Activated gamma-delta T cell treated with Interleukin-2 at 50 U/mL for 16 hours (primary cell): ENCODE data around the gene CFAP77.

Experiments
- DNase-seq: peaks from one replicate; pipeline ENCODE4 v3.0.0-alpha.2; 2020

Gene CFAP77

DNA sequence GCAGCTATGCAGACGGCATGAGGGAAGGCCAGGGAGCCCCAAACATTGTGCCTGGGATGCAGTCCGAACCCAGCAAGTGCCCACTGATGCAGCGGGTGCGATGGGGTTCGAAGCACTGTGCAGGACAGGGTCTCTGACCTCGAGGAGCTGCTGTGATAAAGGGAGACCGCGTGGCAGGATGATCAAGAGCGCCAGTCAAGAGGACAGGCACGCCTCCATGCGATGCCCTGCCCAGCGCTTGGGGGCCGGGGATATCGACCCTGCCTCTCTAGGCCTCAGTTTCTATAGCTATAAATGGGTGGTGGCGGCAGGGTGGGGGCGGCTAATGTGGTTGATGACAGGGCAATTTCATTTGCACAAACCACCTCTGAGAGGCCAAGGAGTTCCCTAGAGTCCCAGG, 87.7 kb downstream of the CFAP77 start:
- no peak for DNase-seq

DNA sequence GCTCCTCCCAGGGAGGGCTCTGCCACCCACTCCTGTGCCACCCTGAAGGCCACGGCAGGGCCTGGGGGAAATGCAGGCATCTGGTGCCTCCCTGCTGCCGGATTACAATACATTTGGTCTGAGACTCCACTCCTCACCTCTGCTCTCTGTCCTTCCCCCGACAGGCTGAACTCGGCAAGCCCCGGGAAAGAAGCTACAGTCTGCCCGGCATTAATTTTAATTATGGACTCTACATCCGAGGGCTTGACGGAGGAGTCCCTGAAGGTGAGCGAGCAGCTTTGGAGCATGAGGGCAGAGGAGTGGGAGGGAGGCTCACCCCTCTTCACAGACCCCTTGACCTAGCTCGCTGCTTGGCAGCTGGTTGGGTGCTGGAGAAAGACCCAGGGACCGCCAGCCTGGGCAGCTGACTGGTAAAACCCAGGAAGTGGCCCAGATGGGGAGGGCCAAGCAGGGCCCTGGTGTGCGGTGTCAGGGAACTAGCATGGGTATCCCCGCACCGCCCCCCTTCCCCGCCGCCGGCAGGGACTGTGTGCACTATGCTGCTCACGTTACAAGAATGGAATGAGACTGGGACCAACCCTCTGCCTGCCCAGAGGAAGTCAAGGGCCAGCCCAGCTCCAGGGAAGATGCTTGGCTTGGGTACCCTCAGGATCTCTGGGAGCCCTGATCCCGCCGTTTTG, 88.7 kb downstream of the CFAP77 start:
- DNase-seq: no peak

DNA sequence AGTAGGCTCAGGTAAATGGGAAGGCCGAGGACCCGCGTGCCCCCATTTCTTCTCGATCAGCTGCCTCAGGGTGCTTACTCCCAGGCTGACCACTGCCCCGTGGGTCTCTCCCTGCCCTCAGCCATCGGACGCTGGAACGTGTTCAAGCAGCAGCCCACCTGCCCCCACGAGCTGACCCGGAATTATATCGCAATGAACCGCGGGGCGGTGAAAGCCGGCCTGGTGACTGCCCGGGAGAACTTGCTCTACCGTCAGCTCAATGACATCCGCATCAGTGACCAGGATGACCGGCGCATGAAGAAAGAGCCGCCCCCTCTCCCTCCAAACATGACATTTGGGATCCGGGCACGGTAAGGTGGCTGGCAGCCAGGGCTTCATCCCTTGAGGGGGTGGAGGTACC, 89.2 kb downstream of the CFAP77 start:
- DNase-seq: no peak

DNA sequence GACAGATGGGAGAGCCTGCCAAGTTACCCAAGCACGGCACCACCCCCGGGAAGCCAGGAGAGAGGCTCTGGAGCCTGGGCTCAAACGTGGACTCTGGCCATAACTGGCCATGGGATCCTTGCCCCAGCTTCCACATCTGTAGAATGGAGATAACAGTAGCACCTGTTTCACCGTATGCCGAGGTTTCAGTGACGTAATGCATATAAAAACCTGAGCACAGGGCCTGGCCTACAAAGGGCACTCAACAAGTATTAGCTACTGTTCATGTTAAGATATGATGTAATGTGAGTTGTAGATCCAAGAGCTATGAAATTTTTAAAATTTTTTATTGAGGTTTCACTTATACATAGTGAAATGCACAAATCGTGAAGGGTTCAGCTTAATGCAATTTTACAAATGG, 90.2 kb downstream of the CFAP77 start:
- DNase-seq: no peak

DNA sequence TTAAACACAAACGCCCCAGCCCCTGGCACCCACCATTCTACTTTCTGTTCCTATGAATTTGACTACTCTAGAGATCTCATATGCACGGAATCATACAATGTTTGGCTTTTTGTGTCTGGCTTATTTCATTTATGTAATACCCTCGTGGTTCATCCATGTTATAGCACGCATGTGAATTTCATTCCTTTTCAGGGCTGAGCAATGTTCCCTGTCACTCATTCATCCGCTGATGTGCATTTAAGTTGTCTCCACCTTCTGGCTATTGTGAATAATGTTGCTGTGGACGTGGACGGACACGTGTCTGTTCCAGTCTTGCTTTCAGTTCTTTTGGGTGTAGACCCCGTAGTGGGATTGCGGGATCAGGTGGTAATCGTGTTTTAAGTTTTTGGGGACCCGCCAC, 92.5 kb downstream of the CFAP77 start:
- DNase-seq: no peak

DNA sequence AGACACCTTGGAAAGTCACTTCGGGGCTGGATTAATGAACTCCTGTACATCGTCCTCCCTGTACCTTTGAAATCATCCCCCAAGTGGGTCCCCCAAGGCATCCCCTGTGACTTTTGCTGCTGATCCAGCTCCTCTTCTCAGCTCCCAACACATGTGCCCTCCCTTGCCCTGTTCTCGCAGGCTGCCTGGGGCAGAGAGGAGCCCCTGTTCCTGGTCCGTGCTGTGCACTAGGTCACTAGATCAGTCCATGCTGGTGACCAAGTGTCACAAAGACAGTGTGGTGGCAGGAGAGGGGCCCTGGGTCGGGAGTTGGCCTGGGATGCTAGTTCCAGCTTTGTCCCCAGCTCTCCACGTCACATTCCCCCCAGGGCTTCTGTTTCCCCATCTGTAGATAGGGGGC, 93.1 kb downstream of the CFAP77 start:
- DNase-seq: no peak

DNA sequence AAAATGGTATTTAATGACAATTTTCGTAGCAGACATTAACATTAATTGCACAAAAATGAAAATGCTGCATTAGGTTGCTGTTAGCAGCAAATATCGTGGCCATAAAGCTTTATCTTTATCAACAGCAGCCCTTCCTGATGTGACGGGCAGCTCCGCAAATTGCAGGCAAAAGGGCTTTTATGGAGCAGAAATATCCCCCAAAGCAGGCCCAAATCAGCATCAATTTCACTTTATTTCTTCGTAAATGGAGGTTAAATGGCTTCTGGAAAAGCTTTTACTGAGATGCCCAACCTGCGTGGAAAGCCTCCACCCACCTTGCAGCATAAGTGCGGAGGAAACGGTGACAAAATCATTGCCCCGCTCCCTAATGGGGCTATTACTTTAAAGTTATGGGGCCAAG, 94.5 kb downstream of the CFAP77 start:
- no peak for DNase-seq

DNA sequence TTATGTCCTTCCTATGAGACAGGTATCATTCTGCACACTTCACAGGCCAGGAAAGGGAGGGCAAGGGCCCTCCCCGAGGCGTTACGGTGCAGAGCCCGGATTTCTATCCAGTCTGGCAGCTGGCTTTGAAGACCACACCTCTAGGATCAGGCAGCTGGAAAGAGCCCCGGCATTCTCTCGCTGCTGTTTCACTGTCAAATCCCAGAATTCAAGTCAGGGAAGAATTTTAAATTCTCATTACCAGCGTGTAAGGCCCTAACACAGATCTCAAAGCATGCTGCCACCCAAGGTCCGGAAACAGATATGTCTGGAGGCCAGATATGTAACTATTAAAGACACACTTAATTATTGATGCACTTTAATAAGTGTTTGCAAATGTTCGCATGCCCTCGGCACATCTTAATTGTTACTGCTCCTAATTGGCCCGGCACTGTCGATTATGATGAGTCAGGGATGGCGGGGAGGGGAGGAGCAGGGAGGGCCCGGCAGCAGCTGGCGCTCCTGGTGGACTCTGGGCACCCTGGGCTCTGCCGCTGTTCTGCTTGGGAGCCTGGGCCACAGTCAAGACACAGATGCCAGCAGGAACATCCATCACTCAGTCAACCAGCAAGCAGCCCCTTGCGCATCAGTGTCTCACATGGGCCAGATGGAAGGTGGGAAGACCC, 96.1 kb downstream of the CFAP77 start:
- no peak for DNase-seq

DNA sequence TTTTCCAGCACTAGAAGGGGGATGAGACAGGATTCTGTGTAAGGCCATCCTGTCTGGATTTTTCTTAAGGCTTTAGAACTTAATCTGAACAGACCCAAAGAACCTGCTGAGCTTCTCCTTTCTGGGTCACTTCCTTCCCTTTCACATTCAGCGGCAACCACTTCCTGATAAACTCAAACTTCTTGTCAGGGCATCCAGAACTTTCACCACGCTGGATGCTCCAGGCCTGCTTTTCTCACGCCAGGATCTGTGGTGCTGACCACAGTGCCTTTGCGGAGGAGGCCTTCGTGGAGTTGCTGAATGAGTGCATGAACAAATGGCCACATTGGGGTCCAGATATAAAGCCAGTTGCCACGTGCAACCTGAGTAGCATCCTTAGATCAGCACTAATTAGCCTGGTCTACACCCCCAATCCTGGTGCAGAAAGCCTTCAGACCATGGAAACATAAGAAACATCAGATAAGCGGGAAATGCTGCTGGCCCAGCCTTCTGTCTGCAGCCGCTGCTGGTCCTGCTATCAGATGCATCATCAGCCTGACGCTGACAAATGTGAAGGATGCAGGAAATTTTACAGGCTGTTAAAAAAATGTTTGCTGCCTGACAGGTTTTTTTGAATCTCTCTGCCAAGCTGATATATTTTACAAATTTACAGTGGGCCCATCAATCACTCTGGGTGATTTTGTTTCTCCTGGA, 97.1 kb downstream of the CFAP77 start:
- DNase-seq: no peak

DNA sequence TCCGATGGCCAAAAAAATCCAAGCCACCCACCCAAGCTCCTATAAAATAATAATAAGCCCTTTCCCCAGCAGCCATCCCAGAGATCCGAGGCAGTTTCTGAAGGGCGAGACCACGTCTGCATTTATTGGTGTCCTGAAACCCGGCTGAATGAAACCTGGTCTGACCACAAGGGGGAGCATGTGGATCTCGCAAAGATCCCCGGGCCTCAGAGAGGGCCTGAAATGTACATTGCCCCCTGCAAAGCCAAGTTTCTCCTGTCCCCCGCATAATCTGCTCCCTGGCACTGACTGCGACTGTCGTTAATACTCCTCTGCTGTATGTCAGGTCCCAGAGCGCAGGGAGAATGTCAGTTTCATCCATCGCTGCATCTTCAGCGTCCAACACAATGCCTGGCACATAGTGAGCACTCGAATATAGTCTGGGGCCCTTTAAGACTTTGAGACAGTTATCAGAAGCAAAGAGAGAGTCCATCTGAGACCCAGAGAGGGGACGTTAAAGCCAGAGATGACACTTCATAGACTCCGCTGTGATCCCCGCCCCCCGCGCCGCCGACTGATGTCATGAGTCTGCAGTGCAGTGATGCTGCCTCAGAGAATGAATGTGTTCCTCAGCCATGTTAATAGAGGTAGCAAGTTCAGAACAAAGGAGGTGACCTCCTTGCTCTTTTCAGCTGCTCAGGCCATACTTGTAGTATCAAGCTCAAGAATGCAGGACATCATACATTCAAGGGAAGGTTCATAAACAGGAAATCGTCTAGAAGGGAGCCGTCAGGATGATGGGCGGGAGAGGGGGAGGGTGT, 97.9 kb downstream of the CFAP77 start:
- peak; percentile 65 for DNase-seq

DNA sequence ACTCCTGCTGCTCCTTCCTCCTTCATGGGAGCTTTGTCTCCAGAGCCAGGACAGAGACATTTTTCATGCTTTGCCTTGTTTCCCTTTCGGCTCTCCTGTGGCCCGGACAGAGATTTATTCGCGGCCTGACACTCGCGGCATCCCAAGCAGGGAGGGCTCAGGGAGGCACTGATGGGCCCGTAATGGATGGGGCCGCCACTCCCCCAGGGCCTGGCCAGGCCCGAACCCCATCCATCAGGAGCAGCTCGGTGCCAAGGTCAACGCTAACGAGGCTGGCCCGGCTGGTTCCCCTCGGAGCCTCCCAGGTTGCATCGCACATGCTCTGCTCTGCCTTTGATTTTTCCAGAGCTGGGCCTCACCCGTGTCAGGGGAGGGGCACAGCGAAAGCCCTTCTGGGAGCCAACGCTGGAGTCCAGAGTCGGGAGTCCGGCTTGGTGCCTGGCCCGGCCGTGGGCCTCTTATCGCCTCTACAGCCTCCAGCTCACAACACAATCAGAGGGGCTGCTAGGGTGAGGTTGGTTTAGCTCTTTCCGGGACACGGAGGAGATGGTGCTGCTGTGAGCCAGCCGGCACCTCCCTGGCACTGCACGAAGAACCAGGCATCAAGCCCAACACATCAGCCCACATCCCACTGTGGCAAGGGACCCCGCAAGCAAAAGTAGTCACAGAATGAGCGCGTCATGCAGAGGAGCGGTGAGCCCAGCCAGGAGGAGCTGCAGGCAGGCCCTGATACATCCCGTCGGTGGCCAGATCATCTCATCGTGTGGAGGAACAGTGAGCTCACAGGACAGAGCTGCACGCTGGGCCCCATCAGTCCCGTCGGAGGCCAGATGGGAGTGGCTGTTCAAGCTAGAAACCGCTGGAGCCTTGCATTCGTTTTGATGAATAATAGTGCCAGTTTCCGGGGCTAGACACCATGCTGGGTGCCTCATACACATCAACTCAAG, 100.2 kb downstream of the CFAP77 start:
- DNase-seq: no peak

DNA sequence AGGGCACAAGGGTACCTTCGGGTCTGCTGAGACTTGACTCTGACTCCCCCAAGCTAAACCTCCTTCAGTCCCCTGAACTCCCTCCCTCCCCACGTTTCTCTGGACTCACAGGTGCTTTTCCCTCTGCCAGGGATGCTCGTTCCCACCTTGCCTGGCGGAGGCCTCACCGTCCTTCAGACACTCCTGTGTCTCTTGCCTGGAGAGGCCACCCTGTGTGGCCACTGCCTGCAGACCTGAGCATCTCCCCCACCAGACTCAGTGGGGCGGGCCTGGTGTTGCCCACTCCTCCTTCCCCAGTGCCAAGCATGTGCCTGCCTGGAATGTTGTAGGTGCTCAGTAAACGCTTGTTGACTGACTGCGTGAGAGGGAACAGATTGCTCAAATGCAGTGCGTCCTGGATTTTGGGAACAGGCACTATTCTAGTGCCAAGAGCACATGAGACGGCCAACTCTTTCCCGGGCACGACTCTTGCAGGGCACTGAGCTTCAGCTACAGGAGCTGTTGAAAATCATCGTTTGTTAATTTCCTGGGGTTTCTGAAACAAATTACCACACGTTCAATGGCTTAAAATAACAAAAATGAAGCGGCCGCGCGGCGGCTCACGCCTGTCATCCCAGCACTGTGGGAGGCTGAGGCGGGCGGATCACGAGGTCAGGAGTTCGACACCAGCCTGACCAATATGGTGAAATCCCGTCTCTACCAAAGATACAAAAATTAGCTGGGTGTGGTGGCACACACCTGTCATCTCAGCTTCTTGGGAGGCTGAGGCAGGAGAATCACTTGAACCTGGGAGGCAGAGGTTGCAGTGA, 101.4 kb downstream of the CFAP77 start:
- no peak for DNase-seq

DNA sequence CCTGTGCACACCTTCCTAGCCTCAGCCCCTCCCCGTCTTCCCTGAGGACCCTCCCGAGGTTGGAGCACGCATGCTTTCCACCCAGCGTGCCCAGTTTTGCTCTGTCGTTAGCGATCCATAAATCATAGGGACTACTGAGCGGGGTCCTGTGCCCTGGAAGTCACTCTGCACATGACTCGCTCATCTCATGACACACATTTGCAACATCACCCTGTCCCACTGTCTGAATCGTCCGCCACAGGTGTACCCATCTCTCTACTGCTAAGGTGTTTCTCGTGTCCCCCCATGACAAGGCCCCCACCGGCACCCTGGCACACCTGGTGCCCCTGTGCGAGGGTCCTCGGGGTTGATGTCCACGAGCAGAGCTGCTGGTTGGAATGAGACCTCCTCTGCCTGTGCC, 103.4 kb downstream of the CFAP77 start:
- DNase-seq: no peak

DNA sequence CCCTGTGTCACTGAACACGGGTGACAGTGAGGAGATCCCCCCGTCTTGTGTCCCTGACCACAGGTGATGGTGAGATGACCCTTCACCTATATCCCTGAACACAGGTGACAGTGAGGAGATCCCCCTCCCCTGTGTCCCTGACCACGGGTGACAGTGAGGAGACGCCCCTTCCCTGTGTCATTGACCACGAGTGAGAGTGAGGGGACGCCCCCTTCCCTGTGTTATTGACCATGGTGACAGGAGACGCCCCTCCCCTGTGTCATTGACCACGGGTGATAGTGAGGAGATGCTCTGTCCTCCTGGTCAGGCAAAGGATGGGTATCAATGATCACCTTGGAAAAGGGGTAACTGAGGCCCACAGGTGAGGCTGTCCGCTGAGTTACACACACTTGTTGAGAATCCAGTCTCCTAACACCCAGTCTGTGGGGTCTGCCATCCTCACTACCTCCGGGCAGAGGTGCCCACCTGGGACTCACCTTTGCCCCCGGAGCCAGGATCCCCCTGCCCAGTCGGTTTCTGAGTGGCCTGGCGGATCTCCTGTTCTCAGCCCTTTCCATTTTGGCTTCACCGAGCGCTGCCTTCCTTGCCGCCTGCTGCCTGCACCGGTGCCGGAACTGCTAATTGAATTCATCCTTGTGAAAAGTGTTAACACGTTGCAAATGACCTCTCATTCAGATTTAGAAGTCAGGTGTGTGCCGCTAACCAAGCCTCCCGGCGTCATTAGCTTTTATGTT, 104.2 kb downstream of the CFAP77 start:
- no peak for DNase-seq

DNA sequence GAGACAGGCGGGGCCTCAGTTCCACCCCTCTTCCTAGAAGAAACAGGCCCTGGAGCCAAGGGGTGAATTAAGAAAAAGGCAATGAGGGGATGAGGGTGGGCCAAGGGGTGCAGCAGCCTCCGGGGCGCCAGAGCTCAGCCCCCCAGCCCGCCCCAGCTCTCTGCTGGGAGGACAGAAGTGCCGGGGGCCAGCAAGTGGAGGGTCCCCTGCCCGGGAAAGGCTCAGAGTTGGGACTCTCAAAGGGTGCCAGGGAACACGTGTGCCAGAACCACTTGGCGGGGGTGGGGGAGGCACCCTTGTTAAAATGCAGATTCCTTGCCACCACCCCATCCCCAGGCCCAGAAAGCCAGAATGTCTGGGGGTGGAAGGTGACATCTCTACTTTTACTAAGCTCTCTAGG, 104.8 kb downstream of the CFAP77 start:
- no peak for DNase-seq

DNA sequence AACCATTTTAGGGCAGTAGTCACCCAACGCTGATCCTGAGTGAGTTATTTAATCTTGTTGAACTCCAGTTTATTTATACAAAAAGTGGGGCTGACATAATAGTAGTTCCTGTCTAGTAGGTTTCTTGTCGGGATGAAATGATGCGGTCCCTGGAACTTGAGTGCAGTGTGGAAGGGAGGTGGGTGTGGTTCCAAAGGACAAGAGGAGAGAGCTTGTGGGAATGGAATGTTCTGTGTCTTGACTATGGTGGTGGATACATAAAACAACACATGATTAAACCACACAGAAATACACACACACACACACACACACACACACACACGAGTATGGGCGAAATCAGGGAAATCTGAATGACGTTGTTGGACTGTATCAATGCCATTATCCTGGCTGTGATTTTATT, 106.3 kb downstream of the CFAP77 start:
- no peak for DNase-seq

DNA sequence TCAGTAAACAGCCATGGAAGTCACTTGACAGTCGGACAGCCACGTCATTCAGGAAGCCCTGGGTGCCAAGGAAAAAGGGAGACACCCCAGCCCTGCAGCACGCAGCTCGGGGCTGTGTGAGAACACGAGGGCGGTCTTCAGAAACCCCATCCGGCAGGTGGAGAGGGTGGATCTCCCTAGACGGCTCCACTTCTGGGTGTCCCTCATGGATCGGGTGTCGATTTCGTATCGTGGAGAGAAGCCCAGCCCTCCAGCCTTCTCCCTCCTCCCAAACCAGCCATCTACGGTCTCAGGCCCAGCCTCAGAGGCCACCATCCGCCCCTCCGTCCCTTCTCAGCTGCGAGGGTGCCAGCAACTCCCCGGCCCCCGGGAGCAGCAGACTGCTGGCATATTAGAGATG, 106.9 kb downstream of the CFAP77 start:
- no peak for DNase-seq

DNA sequence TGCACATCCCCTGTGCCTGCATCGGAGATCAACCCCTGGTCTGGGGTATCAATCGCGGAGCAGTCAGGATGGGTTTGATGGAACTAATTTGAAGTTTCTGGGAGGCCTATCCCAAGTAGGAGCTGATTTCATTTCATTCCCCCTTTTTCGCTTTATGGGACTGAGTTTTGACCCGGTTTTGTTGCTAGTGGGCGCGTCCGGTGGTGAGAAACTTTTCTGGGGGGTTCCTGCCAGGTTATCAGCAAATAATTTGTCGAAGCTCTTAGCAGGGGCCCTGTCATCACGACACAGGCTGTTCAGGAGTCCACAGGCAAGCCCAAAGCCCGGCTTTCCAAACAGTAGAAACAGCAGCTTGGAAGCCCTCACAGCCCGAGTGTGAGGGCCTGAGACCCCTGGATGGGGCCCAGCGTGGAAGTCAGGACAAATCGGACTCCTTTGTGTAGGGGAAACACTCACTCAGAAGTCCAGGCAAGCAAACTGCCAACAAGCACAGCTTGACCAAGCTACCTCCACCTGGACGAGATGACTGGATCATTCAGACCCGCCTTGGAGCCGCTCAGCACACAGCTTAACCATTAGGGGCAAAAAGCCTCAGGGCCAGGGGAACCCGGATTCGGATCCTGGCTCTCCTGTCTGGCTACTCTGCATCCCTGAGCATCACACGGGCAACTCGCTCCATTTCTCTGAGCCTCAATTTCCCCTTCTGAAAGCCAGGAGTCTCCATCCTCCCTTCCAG, 108.0 kb downstream of the CFAP77 start:
- DNase-seq: no peak

DNA sequence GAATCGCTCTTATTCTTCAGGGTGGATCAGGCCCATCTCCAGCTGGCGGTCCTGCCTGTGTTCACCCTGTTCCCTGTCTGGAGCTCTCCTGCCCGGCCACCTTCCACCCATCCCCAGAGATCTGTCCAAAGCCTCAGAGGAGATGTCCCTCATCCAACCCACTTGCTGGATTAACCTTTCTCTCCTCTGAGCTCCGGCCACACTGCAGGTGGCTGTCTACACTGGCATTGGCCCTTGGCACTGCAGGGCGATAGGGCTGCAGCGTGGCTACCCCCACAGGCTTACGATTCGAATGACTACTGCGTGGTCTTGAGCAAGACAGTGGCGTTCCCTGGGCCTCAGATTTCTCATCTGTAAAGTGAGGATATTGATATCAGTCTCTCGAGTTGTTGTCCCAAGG, 108.6 kb downstream of the CFAP77 start:
- no peak for DNase-seq

DNA sequence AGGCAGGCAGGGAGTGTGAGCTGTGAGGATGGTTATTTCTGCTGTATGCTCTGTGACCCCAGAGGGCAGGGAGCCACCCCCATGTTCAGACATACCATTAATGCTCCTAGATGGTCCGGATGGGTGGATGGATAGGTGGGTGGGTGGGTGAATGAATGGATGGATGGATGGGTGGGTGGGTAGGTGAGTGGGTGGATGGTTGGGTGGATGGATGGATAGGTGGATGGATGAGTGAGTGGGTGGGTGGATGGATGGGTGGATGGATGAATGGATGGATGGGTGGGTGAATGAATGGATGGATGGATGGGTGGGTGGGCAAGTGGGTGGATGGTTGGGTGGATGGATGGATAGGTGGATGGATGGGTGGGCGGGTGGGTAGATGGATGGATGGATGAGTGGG, 109.0 kb downstream of the CFAP77 start:
- DNase-seq: no peak
